Measurements from ENCODE around the gene ASGR1.
A peak's percentile ranks its signal among the peaks of the same experiment; 100 is the strongest.

ASGR1 gene

GRCh38 chr17:7179317-7180254 is at the start of gene ASGR1:
TSS of gene ASGR1 (minus strand) at chr17:7179370. CDS start at chr17:7178563, 807 bp downstream.
- H3K4me1 ChIP-seq (ENCODE audit: control insufficient read depth in 1 of 2, insufficient read depth in 2 of 2, low read length in 2 of 2), result peaks cover 16 to 20% of the 10 kb centered on the region in 2 donors
- no peak within 1 kb of the TSS for H3K4me3 ChIP-seq (ENCODE audit: low read depth in 1 of 2, low read length in 2 of 2)
- H3K27me3 ChIP-seq (ENCODE audit: control insufficient read depth in 1 of 2, insufficient read depth in 2 of 2, low read length in 2 of 2), result peaks cover 9 to 26% of the 10 kb centered on the region in 2 donors
- no peak within 1 kb of the TSS for H3K27ac ChIP-seq (ENCODE audit: low read depth, low read length)
- peak within 1 kb of the TSS; percentile 37 to 60 for H3K9ac ChIP-seq (ENCODE audit: low read depth in 1 of 2, low read length in 2 of 2)
- H3K9me3 ChIP-seq (ENCODE audit: control insufficient read depth in 1 of 2, low read length in 2 of 2), result no peaks in the 10 kb centered on the region
- no peaks in the 10 kb centered on the region for H3K36me3 ChIP-seq (ENCODE audit: control insufficient read depth in 1 of 2, insufficient read depth in 2 of 2, low read length in 2 of 2)

GRCh38 chr17:7228920-7229319 is 49.8 kb upstream of the ASGR1 start:
- no peak overlapping the region for H3K9ac ChIP-seq (ENCODE audit: low read depth in 1 of 2, low read length in 2 of 2)
- no peak overlapping the region for H3K27ac ChIP-seq (ENCODE audit: low read depth, low read length)
- no peak overlapping the region for H3K4me3 ChIP-seq (ENCODE audit: low read depth in 1 of 2, low read length in 2 of 2)
- H3K36me3 ChIP-seq (ENCODE audit: control insufficient read depth in 1 of 2, insufficient read depth in 2 of 2, low read length in 2 of 2), result peaks cover 30 to 63% of the 10 kb centered on the region in 2 donors
- H3K4me1 ChIP-seq (ENCODE audit: control insufficient read depth in 1 of 2, insufficient read depth in 2 of 2, low read length in 2 of 2), result peaks cover 15 to 17% of the 10 kb centered on the region in 2 donors
- no peaks in the 10 kb centered on the region for H3K9me3 ChIP-seq (ENCODE audit: control insufficient read depth in 1 of 2, low read length in 2 of 2)
- H3K27me3 ChIP-seq (ENCODE audit: control insufficient read depth in 1 of 2, insufficient read depth in 2 of 2, low read length in 2 of 2), result no peaks in the 10 kb centered on the region

- Histone ChIP-seq H3K4me1 (ENCODE audit: control insufficient read depth in 1 of 2, insufficient read depth in 2 of 2, low read length in 2 of 2) (peaks cover 0 to 16% of the 10 kb centered on the region in 2 donors), H3K9ac (ENCODE audit: low read depth in 1 of 2, low read length in 2 of 2) (no peak overlapping the region), H3K9me3 (ENCODE audit: control insufficient read depth in 1 of 2, low read length in 2 of 2) (no peaks in the 10 kb centered on the region), H3K27ac (ENCODE audit: low read depth, low read length) (no peak overlapping the region), H3K27me3 (ENCODE audit: control insufficient read depth in 1 of 2, insufficient read depth in 2 of 2, low read length in 2 of 2) (no peaks in the 10 kb centered on the region), H3K36me3 (ENCODE audit: control insufficient read depth in 1 of 2, insufficient read depth in 2 of 2, low read length in 2 of 2) (peaks cover 50 to 82% of the 10 kb centered on the region in 2 donors), H3K4me3 (ENCODE audit: low read depth in 1 of 2, low read length in 2 of 2) (no peak overlapping the region)
These were observed 47.8 kb upstream of the ASGR1 start for GRCh38 chr17:7226721-7227710.

- H3K4me3 ChIP-seq (ENCODE audit: low read depth in 1 of 2, low read length in 2 of 2), result no peak overlapping the region
- H3K27ac ChIP-seq (ENCODE audit: low read depth, low read length), result no peak overlapping the region
- H3K4me1 ChIP-seq (ENCODE audit: control insufficient read depth in 1 of 2, insufficient read depth in 2 of 2, low read length in 2 of 2), result peaks cover 11 to 25% of the 10 kb centered on the region in 2 donors
- H3K9ac ChIP-seq (ENCODE audit: low read depth in 1 of 2, low read length in 2 of 2), result no peak overlapping the region
- no peaks in the 10 kb centered on the region for H3K27me3 ChIP-seq (ENCODE audit: control insufficient read depth in 1 of 2, insufficient read depth in 2 of 2, low read length in 2 of 2)
- H3K9me3 ChIP-seq (ENCODE audit: control insufficient read depth in 1 of 2, low read length in 2 of 2), result no peaks in the 10 kb centered on the region
- peaks cover 58 to 93% of the 10 kb centered on the region in 2 donors for H3K36me3 ChIP-seq (ENCODE audit: control insufficient read depth in 1 of 2, insufficient read depth in 2 of 2, low read length in 2 of 2)
These were observed 46.7 kb upstream of the ASGR1 start for GRCh38 chr17:7225711-7226331.

GRCh38 chr17:7224661-7225111 is 45.5 kb upstream of the ASGR1 start:
- Histone ChIP-seq H3K9ac (ENCODE audit: low read depth in 1 of 2, low read length in 2 of 2) (no peak overlapping the region), H3K36me3 (ENCODE audit: control insufficient read depth in 1 of 2, insufficient read depth in 2 of 2, low read length in 2 of 2) (peaks cover 55 to 84% of the 10 kb centered on the region in 2 donors)

GRCh38 chr17:7224110-7224509 is 44.9 kb upstream of the ASGR1 start:
- peaks cover 52 to 78% of the 10 kb centered on the region in 2 donors for H3K36me3 ChIP-seq (ENCODE audit: control insufficient read depth in 1 of 2, insufficient read depth in 2 of 2, low read length in 2 of 2)
- no peak overlapping the region for H3K4me3 ChIP-seq (ENCODE audit: low read depth in 1 of 2, low read length in 2 of 2)
- H3K27me3 ChIP-seq (ENCODE audit: control insufficient read depth in 1 of 2, insufficient read depth in 2 of 2, low read length in 2 of 2), result no peaks in the 10 kb centered on the region
- H3K9ac ChIP-seq (ENCODE audit: low read depth in 1 of 2, low read length in 2 of 2), result no peak overlapping the region
- H3K4me1 ChIP-seq (ENCODE audit: control insufficient read depth in 1 of 2, insufficient read depth in 2 of 2, low read length in 2 of 2), result peaks cover 23 to 35% of the 10 kb centered on the region in 2 donors
- H3K27ac ChIP-seq (ENCODE audit: low read depth, low read length), result peak overlapping the region; percentile 17
- H3K9me3 ChIP-seq (ENCODE audit: control insufficient read depth in 1 of 2, low read length in 2 of 2), result no peaks in the 10 kb centered on the region

More at GRCh38 chr17:7224661-7225111, 45.5 kb upstream of the ASGR1 start:
- Histone ChIP-seq H3K9me3 (ENCODE audit: control insufficient read depth in 1 of 2, low read length in 2 of 2) (no peaks in the 10 kb centered on the region), H3K27me3 (ENCODE audit: control insufficient read depth in 1 of 2, insufficient read depth in 2 of 2, low read length in 2 of 2) (no peaks in the 10 kb centered on the region), H3K4me3 (ENCODE audit: low read depth in 1 of 2, low read length in 2 of 2) (no peak overlapping the region), H3K4me1 (ENCODE audit: control insufficient read depth in 1 of 2, insufficient read depth in 2 of 2, low read length in 2 of 2) (peaks cover 18 to 30% of the 10 kb centered on the region in 2 donors), H3K27ac (ENCODE audit: low read depth, low read length) (no peak overlapping the region)

- Histone ChIP-seq H3K36me3 (ENCODE audit: control insufficient read depth in 1 of 2, insufficient read depth in 2 of 2, low read length in 2 of 2) (peaks cover 52 to 71% of the 10 kb centered on the region in 2 donors), H3K9me3 (ENCODE audit: control insufficient read depth in 1 of 2, low read length in 2 of 2) (no peaks in the 10 kb centered on the region), H3K4me3 (ENCODE audit: low read depth in 1 of 2, low read length in 2 of 2) (peak overlapping the region in 1 of 2 donors; percentile 32), H3K9ac (ENCODE audit: low read depth in 1 of 2, low read length in 2 of 2) (no peak overlapping the region), H3K27ac (ENCODE audit: low read depth, low read length) (no peak overlapping the region), H3K27me3 (ENCODE audit: control insufficient read depth in 1 of 2, insufficient read depth in 2 of 2, low read length in 2 of 2) (no peaks in the 10 kb centered on the region), H3K4me1 (ENCODE audit: control insufficient read depth in 1 of 2, insufficient read depth in 2 of 2, low read length in 2 of 2) (peaks cover 27 to 40% of the 10 kb centered on the region in 2 donors)
These were observed 44.2 kb upstream of the ASGR1 start for GRCh38 chr17:7223375-7223774.

- Histone ChIP-seq H3K4me3 (ENCODE audit: low read depth in 1 of 2, low read length in 2 of 2) (no peak overlapping the region), H3K27me3 (ENCODE audit: control insufficient read depth in 1 of 2, insufficient read depth in 2 of 2, low read length in 2 of 2) (no peaks in the 10 kb centered on the region), H3K9ac (ENCODE audit: low read depth in 1 of 2, low read length in 2 of 2) (no peak overlapping the region), H3K36me3 (ENCODE audit: control insufficient read depth in 1 of 2, insufficient read depth in 2 of 2, low read length in 2 of 2) (peaks cover 47 to 67% of the 10 kb centered on the region in 2 donors), H3K27ac (ENCODE audit: low read depth, low read length) (no peak overlapping the region), H3K4me1 (ENCODE audit: control insufficient read depth in 1 of 2, insufficient read depth in 2 of 2, low read length in 2 of 2) (peaks cover 31 to 44% of the 10 kb centered on the region in 2 donors), H3K9me3 (ENCODE audit: control insufficient read depth in 1 of 2, low read length in 2 of 2) (no peaks in the 10 kb centered on the region)
These were observed 43.8 kb upstream of the ASGR1 start for GRCh38 chr17:7222972-7223292.

GRCh38 chr17:7222093-7222971 is 43.2 kb upstream of the ASGR1 start:
- Histone ChIP-seq H3K4me1 (ENCODE audit: control insufficient read depth in 1 of 2, insufficient read depth in 2 of 2, low read length in 2 of 2) (peaks cover 35 to 48% of the 10 kb centered on the region in 2 donors), H3K36me3 (ENCODE audit: control insufficient read depth in 1 of 2, insufficient read depth in 2 of 2, low read length in 2 of 2) (peaks cover 44 to 62% of the 10 kb centered on the region in 2 donors), H3K27me3 (ENCODE audit: control insufficient read depth in 1 of 2, insufficient read depth in 2 of 2, low read length in 2 of 2) (no peaks in the 10 kb centered on the region), H3K9me3 (ENCODE audit: control insufficient read depth in 1 of 2, low read length in 2 of 2) (no peaks in the 10 kb centered on the region), H3K9ac (ENCODE audit: low read depth in 1 of 2, low read length in 2 of 2) (peak overlapping the region in 1 of 2 donors; percentile 85), H3K4me3 (ENCODE audit: low read depth in 1 of 2, low read length in 2 of 2) (no peak overlapping the region), H3K27ac (ENCODE audit: low read depth, low read length) (no peak overlapping the region)

Data from duodenal mucosa (tissue), 2 donors.